ENCODE results near the gene CAMSAP1. TPM values are rescaled to one million over a fixed set of nuclear protein-coding genes. Genes with fewer than 3 reads are reported as not detected.

Gene CAMSAP1
- polyA plus RNA-seq, 1 donor: 9.8 TPM

DNA sequence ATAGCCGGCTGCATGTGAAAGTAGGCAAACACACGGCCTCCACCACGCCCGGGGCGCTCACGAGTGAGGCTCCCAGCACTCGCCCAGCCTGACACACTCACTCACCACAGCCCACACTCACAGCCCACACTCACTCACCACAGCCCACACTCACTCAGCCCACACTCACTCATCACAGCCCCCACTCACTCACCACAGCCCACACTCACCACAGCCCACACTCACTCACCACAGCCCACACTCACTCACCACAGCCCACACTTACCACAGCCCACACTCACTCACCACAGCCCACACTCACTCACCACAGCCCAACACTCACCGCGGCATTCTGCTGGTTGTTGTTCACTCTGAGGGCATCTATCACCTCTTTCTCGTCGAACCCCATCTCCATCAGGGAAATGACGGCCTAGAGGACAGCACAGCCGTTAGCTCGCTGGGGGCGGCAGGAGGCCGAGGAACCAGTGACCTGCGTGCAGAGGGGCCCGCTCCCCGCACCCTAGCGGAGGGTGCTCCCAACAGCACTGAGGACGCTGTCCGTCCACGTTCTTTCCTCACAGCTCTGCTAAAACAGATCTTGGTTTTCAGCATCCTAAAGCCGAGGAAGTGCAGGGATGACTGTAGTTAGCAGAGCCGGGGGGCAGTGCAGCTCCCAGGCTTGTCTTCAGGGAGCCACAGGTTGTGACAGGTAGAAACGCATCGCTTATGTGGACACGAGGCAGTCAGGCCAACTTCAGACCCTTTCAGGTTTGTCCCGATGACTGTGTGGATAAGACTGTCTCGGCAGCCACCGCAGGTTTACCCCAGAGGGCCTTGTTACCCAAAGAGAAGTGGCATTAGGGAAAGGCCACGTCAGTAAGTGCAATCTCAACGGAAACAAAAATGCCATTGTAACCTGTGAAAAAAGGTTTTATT, 32.3 kb upstream of the CAMSAP1 start:
- H3K27me3 ChIP-seq (ENCODE audit: control insufficient read depth, insufficient read depth, low read length): no peaks in the 10 kb centered on the region
- WGBS (ENCODE audit: insufficient coverage, low lambda C conversion rate): no CpG with 5 or more reads among the region's 33 CpGs
- no peak for DNase-seq
- no peak overlapping the region for H3K27ac ChIP-seq (ENCODE audit: low read length)
- no peaks in the 10 kb centered on the region for H3K4me1 ChIP-seq (ENCODE audit: control insufficient read depth, insufficient read depth, low read length)
- peaks cover 47% of the 10 kb centered on the region for H3K36me3 ChIP-seq (ENCODE audit: control insufficient read depth, insufficient read depth, low read length)
- no peak overlapping the region for H3K4me3 ChIP-seq (ENCODE audit: low read length)
- no peaks in the 10 kb centered on the region for H3K9me3 ChIP-seq (ENCODE audit: control insufficient read depth, low read depth, low read length)

- 100% methylated on average over 2 of the region's 44 CpGs for WGBS (ENCODE audit: insufficient coverage, low lambda C conversion rate)
- H3K9me3 ChIP-seq (ENCODE audit: control insufficient read depth, low read depth, low read length): no peaks in the 10 kb centered on the region
- H3K36me3 ChIP-seq (ENCODE audit: control insufficient read depth, insufficient read depth, low read length): peaks cover 53% of the 10 kb centered on the region
- no peak overlapping the region for H3K27ac ChIP-seq (ENCODE audit: low read length)
- H3K4me3 ChIP-seq (ENCODE audit: low read length): no peak overlapping the region
- H3K4me1 ChIP-seq (ENCODE audit: control insufficient read depth, insufficient read depth, low read length): no peaks in the 10 kb centered on the region
- DNase-seq: no peak
- no peaks in the 10 kb centered on the region for H3K27me3 ChIP-seq (ENCODE audit: control insufficient read depth, insufficient read depth, low read length)
These were observed 30.5 kb upstream of the CAMSAP1 start for GRCh38 chr9:135937521-135938489.

DNA sequence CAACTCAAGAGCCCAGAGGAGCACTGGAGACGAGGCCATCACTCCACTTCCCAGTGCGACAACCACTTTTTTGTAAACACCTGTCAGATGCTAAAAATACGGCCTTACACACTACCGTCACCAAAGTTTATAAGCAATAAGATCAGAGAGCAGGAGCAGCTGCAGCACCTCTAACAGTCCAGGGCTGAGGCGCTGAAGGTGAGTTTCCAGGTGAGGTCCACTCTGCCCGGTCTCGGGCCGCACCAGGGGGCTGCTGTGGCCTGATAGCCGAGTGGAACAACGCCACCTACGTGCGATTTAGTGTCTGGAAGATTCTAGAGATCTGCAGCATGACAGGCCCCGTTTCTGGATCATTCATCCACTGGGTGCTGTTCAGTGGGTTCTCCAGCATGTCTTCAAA, 25.8 kb upstream of the CAMSAP1 start:
- no CpG with 5 or more reads among the region's 13 CpGs for WGBS (ENCODE audit: insufficient coverage, low lambda C conversion rate)
- H3K27me3 ChIP-seq (ENCODE audit: control insufficient read depth, insufficient read depth, low read length): no peaks in the 10 kb centered on the region

DNA sequence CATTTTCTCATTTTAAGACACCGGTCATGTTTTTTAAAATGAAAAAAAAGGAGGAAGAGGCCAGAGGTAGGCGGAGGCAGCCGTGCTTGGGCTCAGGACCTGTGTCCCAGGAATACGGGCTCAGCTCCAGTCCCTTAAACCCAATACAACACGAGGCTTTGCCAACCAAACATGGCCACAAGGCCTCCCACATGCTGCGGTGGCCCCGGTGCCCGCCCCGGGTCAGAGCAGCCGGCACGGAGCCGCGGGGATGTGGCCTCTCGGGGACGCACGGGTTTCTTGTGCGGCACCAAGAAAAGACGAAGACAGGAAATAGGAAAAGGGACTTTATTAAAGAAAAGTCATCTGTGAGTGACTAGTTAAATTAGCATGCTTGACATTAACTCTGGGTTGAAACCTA, 25.3 kb upstream of the CAMSAP1 start:
- H3K36me3 ChIP-seq (ENCODE audit: control insufficient read depth, insufficient read depth, low read length): peaks cover 42% of the 10 kb centered on the region
- DNase-seq: no peak
- 100% methylated on average over 3 of the region's 18 CpGs for WGBS (ENCODE audit: insufficient coverage, low lambda C conversion rate)

More for the DNA sequence above, 25.8 kb upstream of the CAMSAP1 start:
- no peaks in the 10 kb centered on the region for H3K9me3 ChIP-seq (ENCODE audit: control insufficient read depth, low read depth, low read length)
- H3K36me3 ChIP-seq (ENCODE audit: control insufficient read depth, insufficient read depth, low read length): peaks cover 46% of the 10 kb centered on the region
- DNase-seq: no peak
- H3K4me1 ChIP-seq (ENCODE audit: control insufficient read depth, insufficient read depth, low read length): no peaks in the 10 kb centered on the region
- no peak overlapping the region for H3K4me3 ChIP-seq (ENCODE audit: low read length)
- H3K27ac ChIP-seq (ENCODE audit: low read length): no peak overlapping the region

GRCh38 chr9:135931349-135931820, 24.0 kb upstream of the CAMSAP1 start:
- WGBS (ENCODE audit: insufficient coverage, low lambda C conversion rate): no CpG with 5 or more reads among the region's 31 CpGs
- Histone ChIP-seq H3K4me1 (ENCODE audit: control insufficient read depth, insufficient read depth, low read length) (no peaks in the 10 kb centered on the region), H3K27ac (ENCODE audit: low read length) (no peak overlapping the region), H3K36me3 (ENCODE audit: control insufficient read depth, insufficient read depth, low read length) (peaks cover 33% of the 10 kb centered on the region), H3K9me3 (ENCODE audit: control insufficient read depth, low read depth, low read length) (no peaks in the 10 kb centered on the region), H3K4me3 (ENCODE audit: low read length) (no peak overlapping the region), H3K27me3 (ENCODE audit: control insufficient read depth, insufficient read depth, low read length) (no peaks in the 10 kb centered on the region)
- DNase-seq: no peak

More for the DNA sequence above, 25.3 kb upstream of the CAMSAP1 start:
- H3K27me3 ChIP-seq (ENCODE audit: control insufficient read depth, insufficient read depth, low read length): no peaks in the 10 kb centered on the region
- H3K4me1 ChIP-seq (ENCODE audit: control insufficient read depth, insufficient read depth, low read length): no peaks in the 10 kb centered on the region
- no peaks in the 10 kb centered on the region for H3K9me3 ChIP-seq (ENCODE audit: control insufficient read depth, low read depth, low read length)
- H3K27ac ChIP-seq (ENCODE audit: low read length): no peak overlapping the region
- no peak overlapping the region for H3K4me3 ChIP-seq (ENCODE audit: low read length)

DNA sequence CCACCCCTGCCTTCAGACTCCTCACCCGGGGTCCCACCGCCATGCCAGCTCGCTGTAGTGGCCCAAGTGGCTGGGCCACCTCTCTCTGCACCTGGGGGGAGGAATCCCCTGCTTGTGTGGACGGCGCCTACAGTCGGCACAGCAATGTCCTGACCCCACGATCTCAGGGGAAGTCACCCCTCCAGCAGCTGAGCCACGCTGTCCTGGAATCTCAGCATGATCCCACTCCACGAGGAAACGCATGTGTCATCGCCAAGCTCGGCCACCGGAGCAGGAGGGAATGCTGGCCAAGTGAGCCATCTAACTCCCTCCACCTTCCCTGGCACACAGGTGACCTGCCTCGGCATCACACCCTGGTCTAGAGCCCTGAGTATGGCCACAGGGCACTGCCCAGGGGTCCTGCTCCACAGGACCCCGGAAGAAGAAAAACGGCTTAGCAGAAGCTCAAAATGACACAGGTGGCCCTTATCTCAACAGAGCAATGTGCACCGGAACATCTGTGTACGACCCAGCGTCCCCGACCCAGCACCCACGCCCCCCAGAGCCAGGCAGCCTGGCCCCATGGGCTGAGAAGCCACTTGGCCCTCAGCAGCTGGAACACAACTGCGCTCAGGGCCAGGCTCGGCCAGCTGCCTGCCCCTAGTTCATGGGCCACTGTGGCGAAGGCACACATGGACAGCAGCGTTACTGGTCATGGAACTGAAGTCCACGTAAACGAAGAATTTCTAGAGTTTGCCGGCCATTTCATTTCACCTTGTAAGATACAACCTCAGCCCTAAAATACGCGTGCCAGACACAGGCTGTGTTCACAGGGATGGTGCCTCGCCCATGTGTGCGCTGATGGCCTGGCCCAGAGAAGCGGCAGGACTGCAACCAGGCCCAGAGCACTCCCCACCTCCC, 23.4 kb upstream of the CAMSAP1 start:
- H3K36me3 ChIP-seq (ENCODE audit: control insufficient read depth, insufficient read depth, low read length): peaks cover 31% of the 10 kb centered on the region
- no CpG with 5 or more reads among the region's 33 CpGs for WGBS (ENCODE audit: insufficient coverage, low lambda C conversion rate)
- no peaks in the 10 kb centered on the region for H3K4me1 ChIP-seq (ENCODE audit: control insufficient read depth, insufficient read depth, low read length)
- no peak overlapping the region for H3K27ac ChIP-seq (ENCODE audit: low read length)
- no peak for DNase-seq
- H3K9me3 ChIP-seq (ENCODE audit: control insufficient read depth, low read depth, low read length): no peaks in the 10 kb centered on the region
- H3K27me3 ChIP-seq (ENCODE audit: control insufficient read depth, insufficient read depth, low read length): no peaks in the 10 kb centered on the region
- H3K4me3 ChIP-seq (ENCODE audit: low read length): no peak overlapping the region

- no peak overlapping the region for H3K4me3 ChIP-seq (ENCODE audit: low read length)
- H3K4me1 ChIP-seq (ENCODE audit: control insufficient read depth, insufficient read depth, low read length): no peaks in the 10 kb centered on the region
- H3K9me3 ChIP-seq (ENCODE audit: control insufficient read depth, low read depth, low read length): no peaks in the 10 kb centered on the region
- H3K27me3 ChIP-seq (ENCODE audit: control insufficient read depth, insufficient read depth, low read length): no peaks in the 10 kb centered on the region
- H3K36me3 ChIP-seq (ENCODE audit: control insufficient read depth, insufficient read depth, low read length): peaks cover 31% of the 10 kb centered on the region
- no peak overlapping the region for H3K27ac ChIP-seq (ENCODE audit: low read length)
- no CpG with 5 or more reads among the region's 21 CpGs for WGBS (ENCODE audit: insufficient coverage, low lambda C conversion rate)
- DNase-seq: no peak
These were observed 22.5 kb upstream of the CAMSAP1 start for GRCh38 chr9:135929656-135930445.

DNA sequence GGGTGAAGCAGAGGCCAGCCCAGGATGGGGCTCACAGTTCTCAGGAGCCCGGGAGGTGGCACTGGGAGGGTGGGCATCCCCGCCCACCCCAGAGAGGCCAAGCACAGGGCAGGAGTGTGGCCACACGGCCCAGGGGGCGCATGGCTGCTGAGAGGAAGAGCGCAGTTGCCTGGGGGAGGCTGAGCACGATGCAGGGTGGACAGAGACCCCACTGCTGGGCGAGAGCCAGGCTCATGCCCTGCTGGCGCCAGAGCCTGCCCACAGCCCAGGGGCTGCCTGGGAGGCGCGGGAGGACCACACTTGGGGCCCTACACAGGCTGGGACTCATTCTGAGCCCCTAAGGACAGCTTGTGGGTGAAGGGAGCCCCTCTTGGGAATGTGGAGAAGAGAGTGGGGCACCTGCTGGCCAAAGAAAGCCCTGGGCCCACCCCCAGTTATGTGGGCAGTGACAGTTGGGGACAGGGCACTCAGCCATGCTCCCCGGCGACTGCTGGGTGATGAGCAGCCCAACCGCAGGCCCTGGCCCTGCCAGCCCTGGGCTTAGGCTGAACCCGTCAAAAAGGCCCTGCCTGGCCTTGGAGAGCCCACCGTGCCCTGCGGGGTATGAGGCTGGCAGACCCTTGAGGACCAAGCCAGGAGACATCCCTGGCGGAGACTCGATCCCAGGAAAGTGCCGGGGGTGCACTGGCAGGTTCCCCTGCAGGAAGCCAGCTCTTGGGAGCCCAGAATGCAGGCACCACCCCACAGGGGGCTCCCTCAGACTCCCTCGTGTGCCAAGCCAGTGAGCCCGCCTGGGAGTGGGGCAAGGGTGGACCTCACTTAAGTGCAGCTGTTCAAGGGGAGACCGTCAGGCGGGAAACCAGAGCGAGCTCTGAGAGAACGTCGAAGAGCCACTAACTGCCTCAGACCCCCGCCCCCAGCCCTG, 21.6 kb upstream of the CAMSAP1 start:
- Histone ChIP-seq H3K36me3 (ENCODE audit: control insufficient read depth, insufficient read depth, low read length) (peaks cover 30% of the 10 kb centered on the region), H3K27me3 (ENCODE audit: control insufficient read depth, insufficient read depth, low read length) (no peaks in the 10 kb centered on the region), H3K4me3 (ENCODE audit: low read length) (no peak overlapping the region), H3K4me1 (ENCODE audit: control insufficient read depth, insufficient read depth, low read length) (no peaks in the 10 kb centered on the region), H3K9me3 (ENCODE audit: control insufficient read depth, low read depth, low read length) (no peaks in the 10 kb centered on the region), H3K27ac (ENCODE audit: low read length) (no peak overlapping the region)
- no CpG with 5 or more reads among the region's 27 CpGs for WGBS (ENCODE audit: insufficient coverage, low lambda C conversion rate)
- no peak for DNase-seq

Measured in large intestine (tissue), 3 donors.